HepG2 (cell line): ENCODE results near the gene ZFP28. TPM values are rescaled to one million over a fixed set of nuclear protein-coding genes. Genes with fewer than 3 reads are reported as not detected.

ENCODE experiments used
- BCL3 ChIP-seq: sonication (generic); formaldehyde crosslinking; IDR thresholded peaks from 2 replicates; pipeline ENCODE4 v1.5.1; 2020; ENCODE audit warnings: mild to moderate bottlenecking, missing genetic modification reagents, moderate library complexity
- CREBL2 ChIP-seq: sonication (generic); formaldehyde crosslinking; IDR thresholded peaks from 2 replicates; pipeline ENCODE4 v1.8.1; 2023; ENCODE audit warnings: missing genetic modification reagents, mild to moderate bottlenecking, borderline replicate concordance
- GFI1 ChIP-seq: sonication (generic); formaldehyde crosslinking; IDR thresholded peaks from 2 replicates; pipeline ENCODE4 v1.5.0; 2020; ENCODE audit warnings: missing genetic modification reagents, mild to moderate bottlenecking, borderline replicate concordance
- JUNB ChIP-seq: sonication (generic); formaldehyde crosslinking; IDR thresholded peaks from 2 replicates; pipeline ENCODE4 v1.8.0; 2022; ENCODE audit warnings: missing genetic modification reagents, mild to moderate bottlenecking, borderline replicate concordance
- JUND ChIP-seq: sonication (generic); formaldehyde crosslinking; IDR thresholded peaks from 2 replicates; pipeline ENCODE4 v1.8.0; 2022; ENCODE audit warnings: mild to moderate bottlenecking, missing genetic modification reagents
- NFKBIZ ChIP-seq: IDR thresholded peaks from 2 replicates; pipeline ENCODE4 v1.6.1; 2018; ENCODE audit warnings: missing genetic modification reagents, missing compliant biosample characterization
- SKIL ChIP-seq: sonication (generic); formaldehyde crosslinking; IDR thresholded peaks from 2 replicates; pipeline ENCODE4 v1.8.0; 2022; ENCODE audit warnings: missing genetic modification reagents, mild to moderate bottlenecking, moderate library complexity, borderline replicate concordance
- TIGD3 ChIP-seq: sonication (generic); formaldehyde crosslinking; IDR thresholded peaks from 2 replicates; pipeline ENCODE4 v1.5.1; 2020; ENCODE audit warnings: mild to moderate bottlenecking, missing genetic modification reagents, borderline replicate concordance
- ZFP91 ChIP-seq: sonication (generic); formaldehyde crosslinking; IDR thresholded peaks from 2 replicates; pipeline ENCODE4 v1.9.0; 2022; ENCODE audit warnings: missing genetic modification reagents, mild to moderate bottlenecking, borderline replicate concordance
- ZNF407 ChIP-seq: sonication (generic); formaldehyde crosslinking; IDR thresholded peaks from one replicate; pipeline ENCODE4 v1.5.1; 2020; ENCODE audit warnings: mild to moderate bottlenecking, missing genetic modification reagents; ENCODE audit errors: not compliant biosample characterization
- ZNF414 ChIP-seq: sonication (generic); formaldehyde crosslinking; IDR thresholded peaks from 2 replicates; pipeline ENCODE4 v1.5.0; 2020; ENCODE audit warnings: missing genetic modification reagents
- ZNF720 ChIP-seq: sonication (generic); formaldehyde crosslinking; IDR thresholded peaks from 2 replicates; pipeline ENCODE4 v1.4.0; 2020; ENCODE audit warnings: missing genetic modification reagents
- polyA plus RNA-seq, 8 experiments: library from polyadenylated mRNA; depleted of rRNA in 3 of 8; stranded (reverse) in 7 of 8; unstranded in 1 of 8; fragments of >200 nt; fragmentation: Illumina TruSeq in 4 of 8; extraction: Trizol in 4 of 8; gene quantifications; 2 replicates each; pipeline versions ENCODE4 v1.2.1 to v1.2.3, GENCODE V29; 2011 to 2016; ENCODE audit warnings: low read depth in 4 of 8, missing spikeins in 1 of 8, mixed read lengths in 1 of 8; ENCODE audit not compliant: insufficient read depth in 1 of 8
- total RNA-seq, 5 experiments: library from RNA; depleted of rRNA; stranded (reverse); fragments of >200 nt; fragmentation: Illumina TruSeq; extraction: Trizol; gene quantifications; 2 replicates each; pipeline ENCODE4 v1.2.3, GENCODE V29; 2016; ENCODE audit warnings: low read depth in 1 of 5

The ZFP28 gene
- total and polyA plus RNA-seq, 2 of the 13 experiments (the other 11 are each of a cell fraction or from before 2014, with no cell fraction given) = not detected

- 0 out of 2 replicates have a peak, but pooled peaks have one; percentile 19 for TF ChIP-seq BCL3 (CRISPR knock-in tag)
- TF ChIP-seq GFI1 (CRISPR knock-in tag) = no peak
- no peak for TF ChIP-seq ZNF720
- no peak for TF ChIP-seq NFKBIZ (CRISPR knock-in tag)
- peak; percentile 29 for TF ChIP-seq ZNF407
- TF ChIP-seq SKIL (CRISPR knock-in tag) = peak; percentile 2; the same call in 1 of the 2 replicates
- TF ChIP-seq JUND (CRISPR knock-in tag) = no peak
- peak; percentile 23; the same call in 1 of the 2 replicates for TF ChIP-seq ZFP91 (CRISPR knock-in tag)
- 0 out of 2 replicates have a peak, but pooled peaks have one; percentile 13 for TF ChIP-seq CREBL2
- TF ChIP-seq JUNB (CRISPR knock-in tag) = peak; percentile 59; the same call in 1 of the 2 replicates
- 0 out of 2 replicates have a peak, but pooled peaks have one; percentile 63 for TF ChIP-seq ZNF414 (CRISPR knock-in tag)
- peak; percentile 37; the same call in 1 of the 2 replicates for TF ChIP-seq TIGD3
Observed at GRCh38 chr19:56595548-56595899, 56.8 kb downstream of the ZFP28 start (continued).
